Astrocyte of the spinal cord (primary cell): Measurements from ENCODE around the gene MAP7D3.

Experiments
- DNase-seq: peaks from one replicate; pipeline ENCODE4 v3.0.0; 2011; ENCODE audit warnings: low read depth, low spot score
- H3K4me3 ChIP-seq: 2 replicates; pipeline ENCODE4 v1.5.1; 2011; ENCODE audit warnings: low read depth, mild to moderate bottlenecking, low read length, moderate library complexity
- CTCF ChIP-seq: IDR thresholded peaks from 2 replicates; pipeline ENCODE4 v1.5.1; 2012; ENCODE audit warnings: low read depth, mild to moderate bottlenecking, low read length, inconsistent platforms
- in situ Hi-C: cut with HindIII; loops from 2 replicates; pipeline ENCODE4 v1.10.0; 2017; ENCODE audit warnings: low sequenced_read_pairs

MAP7D3 gene

DNA sequence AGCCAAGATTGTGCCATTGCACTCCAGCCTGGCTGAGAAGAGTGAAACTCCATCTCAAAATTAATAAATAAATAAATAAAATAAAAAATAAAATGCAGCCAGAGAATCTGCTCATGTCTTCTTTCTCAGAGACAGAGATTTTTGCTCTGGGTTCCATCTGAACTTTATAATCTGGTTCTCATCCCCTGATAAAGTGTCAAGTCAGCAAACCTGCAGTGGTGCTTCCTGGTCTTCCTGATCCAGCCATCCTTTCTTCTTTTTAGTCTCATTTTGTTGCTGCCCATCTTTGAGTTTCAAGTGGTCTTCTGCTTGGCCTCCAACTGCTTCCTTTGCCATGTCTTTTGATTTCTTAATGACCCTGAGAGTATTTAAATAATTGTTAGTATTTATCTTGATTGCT, 24.1 kb downstream of the MAP7D3 start:
- in situ Hi-C loops: no loop called here
- no peak for DNase-seq
- TF ChIP-seq CTCF: no peak
- no peak overlapping the region for H3K4me3 ChIP-seq

- no peak for TF ChIP-seq CTCF
- in situ Hi-C loops: no loop called here
- DNase-seq: no peak
These were observed 29.2 kb downstream of the MAP7D3 start for GRCh38 chrX:136221851-136222513.

DNA sequence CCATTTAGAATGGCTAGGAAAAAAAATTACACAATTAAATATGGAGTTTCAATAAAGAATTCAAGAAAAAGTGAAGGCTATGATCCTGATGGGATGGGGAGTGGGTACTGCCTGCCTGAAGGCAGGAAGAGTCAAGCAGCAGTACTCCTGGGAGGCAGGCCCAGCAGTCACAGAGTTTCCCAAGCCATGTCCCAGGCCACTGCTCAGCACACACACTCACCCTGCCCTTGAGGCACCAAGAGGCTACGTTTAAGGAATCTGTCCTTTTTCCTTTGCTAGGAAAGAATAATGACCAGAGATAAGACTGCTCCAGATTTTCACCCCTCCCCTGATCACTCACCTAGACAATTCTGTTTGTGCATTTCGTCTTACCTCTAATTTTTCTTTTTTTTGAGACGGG, 30.2 kb downstream of the MAP7D3 start:
- in situ Hi-C loops: no loop called here
- no peak for TF ChIP-seq CTCF
- no peak overlapping the region for H3K4me3 ChIP-seq
- DNase-seq: no peak

More at GRCh38 chrX:136221851-136222513, 29.2 kb downstream of the MAP7D3 start:
- no peak overlapping the region for H3K4me3 ChIP-seq

DNA sequence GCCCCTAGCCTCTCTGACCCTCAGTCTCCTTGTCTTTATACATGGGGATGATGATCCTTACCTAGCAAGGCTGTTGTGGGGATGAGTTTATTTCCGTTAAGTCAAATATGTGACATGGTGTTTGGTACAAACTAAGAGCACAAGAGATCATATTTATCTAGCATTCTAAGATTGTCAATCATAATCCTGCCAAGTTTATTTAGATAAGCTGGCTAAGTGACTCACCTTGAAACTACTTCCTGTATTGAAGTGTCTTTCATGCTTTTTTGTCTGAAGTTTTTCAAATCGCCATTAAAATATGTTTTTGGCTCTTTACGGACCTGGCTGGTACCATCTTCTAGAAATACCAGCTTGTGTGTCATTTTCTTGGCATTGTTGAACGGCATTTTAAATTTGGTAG, 30.7 kb downstream of the MAP7D3 start:
- in situ Hi-C loops: no loop called here
- no peak for TF ChIP-seq CTCF
- no peak for DNase-seq
- H3K4me3 ChIP-seq: no peak overlapping the region

DNA sequence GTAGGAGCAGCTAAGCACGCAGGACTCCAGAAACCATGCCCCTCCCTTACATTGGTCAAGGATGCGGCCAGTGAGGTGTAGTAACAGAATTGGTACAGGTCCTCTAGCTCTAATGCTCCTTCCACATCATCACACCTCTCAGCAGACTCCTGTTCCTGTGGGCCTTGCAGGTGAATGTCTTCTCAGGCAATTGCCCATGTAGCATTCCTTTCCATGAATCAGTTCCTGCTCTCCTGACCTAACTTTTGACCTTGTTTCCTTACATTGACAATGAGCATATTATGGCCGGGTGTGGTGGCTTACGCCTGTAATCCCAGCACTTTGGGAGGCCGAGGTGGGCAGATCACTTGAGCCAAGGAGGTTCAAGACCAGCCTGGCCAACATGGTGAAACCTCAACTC, 31.3 kb downstream of the MAP7D3 start:
- TF ChIP-seq CTCF: no peak
- DNase-seq: no peak
- in situ Hi-C loops: no loop called here
- H3K4me3 ChIP-seq: no peak overlapping the region

DNA sequence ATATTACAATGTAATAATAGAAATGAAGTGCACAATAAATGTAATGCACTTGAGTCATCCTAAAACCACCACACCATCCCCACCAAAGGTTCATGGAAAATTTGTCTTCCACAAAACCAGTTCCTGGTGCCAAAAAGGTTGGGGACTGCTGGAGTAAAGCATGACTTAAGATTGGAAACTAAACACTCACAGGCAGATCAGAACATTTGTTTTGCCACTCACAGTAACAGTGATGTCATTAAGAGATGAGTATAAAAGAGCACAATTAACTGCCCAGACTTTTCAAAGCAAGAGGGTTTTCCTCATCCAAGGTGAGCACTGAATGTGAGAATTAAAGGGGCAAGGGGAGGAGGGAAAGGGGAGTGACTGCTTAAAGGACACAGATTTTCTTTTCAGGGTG, 35.6 kb downstream of the MAP7D3 start:
- TF ChIP-seq CTCF: no peak
- in situ Hi-C loops: no loop called here
- H3K4me3 ChIP-seq: no peak overlapping the region
- DNase-seq: peak; percentile 32

DNA sequence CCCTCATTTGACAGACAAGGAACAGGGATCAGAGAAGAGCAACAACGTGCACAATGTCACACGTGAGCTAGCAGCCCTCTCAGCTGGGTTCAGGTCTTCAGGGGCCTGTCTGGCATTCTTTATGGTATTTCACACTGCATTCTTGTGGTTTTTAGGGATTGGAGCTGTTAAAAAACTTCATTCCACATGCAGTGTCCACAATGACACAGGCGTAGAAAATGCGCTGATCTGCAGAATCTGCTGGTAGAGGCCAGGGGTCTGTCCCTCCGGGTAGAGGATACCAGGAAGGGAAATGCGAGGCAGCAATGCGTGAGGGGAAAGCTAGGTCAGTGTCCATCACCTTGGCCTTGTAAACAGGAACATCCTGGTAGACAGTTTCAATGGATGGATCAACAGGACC, 36.6 kb downstream of the MAP7D3 start:
- H3K4me3 ChIP-seq: no peak overlapping the region
- in situ Hi-C loops: no loop called here
- no peak for TF ChIP-seq CTCF
- peak; percentile 81 for DNase-seq
